Measurements from ENCODE around the gene ICA1.
"Not testable (repeated sequence)": the region's sequence is repeated elsewhere in the genome, so short reads cannot be mapped to it uniquely, and the experiment has no call there.

The ICA1 gene

DNA sequence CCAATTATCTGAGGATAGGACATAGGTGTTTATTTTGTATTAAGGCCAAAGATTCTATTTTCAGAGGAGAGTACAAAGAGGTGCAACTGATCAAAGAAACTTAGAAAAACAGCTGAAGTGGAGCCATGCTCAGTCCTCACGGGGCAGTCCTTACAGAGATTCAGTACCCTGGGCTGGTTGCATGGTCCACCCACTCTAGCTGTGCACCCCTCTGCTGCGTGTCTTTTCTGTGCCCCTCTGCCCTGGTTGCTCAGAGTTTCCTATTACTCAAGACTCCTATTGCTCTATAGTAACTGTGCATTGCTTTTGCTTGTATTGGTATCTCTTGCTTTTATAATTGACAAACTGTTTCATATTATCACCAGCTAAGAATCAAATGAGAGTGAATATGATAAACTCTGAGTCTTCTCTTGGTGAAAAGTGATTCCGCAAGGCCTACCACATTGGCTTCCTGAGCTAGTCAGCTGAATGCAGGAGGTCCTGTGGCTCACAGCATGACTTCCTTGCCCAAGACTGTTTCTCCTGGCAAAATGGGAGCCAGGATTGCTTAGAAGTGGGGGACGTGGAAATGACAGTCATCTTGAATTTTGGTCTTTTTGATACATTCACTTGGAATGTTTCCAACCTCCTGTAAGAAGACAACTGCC is 156.4 kb downstream of the ICA1 start:
- no peak for DNase-seq (ENCODE audit: low spot score)
- in situ Hi-C loops (cut with MboI; ENCODE audit: low pct_unique_long_range_greater_than_20kb, low sequenced_read_pairs, unreplicated experiment): no loop called here
- TF ChIP-seq, protein P1, sequence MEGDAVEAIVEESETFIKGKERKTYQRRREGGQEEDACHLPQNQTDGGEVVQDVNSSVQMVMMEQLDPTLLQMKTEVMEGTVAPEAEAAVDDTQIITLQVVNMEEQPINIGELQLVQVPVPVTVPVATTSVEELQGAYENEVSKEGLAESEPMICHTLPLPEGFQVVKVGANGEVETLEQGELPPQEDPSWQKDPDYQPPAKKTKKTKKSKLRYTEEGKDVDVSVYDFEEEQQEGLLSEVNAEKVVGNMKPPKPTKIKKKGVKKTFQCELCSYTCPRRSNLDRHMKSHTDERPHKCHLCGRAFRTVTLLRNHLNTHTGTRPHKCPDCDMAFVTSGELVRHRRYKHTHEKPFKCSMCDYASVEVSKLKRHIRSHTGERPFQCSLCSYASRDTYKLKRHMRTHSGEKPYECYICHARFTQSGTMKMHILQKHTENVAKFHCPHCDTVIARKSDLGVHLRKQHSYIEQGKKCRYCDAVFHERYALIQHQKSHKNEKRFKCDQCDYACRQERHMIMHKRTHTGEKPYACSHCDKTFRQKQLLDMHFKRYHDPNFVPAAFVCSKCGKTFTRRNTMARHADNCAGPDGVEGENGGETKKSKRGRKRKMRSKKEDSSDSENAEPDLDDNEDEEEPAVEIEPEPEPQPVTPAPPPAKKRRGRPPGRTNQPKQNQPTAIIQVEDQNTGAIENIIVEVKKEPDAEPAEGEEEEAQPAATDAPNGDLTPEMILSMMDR (IDR thresholded peaks at IDR 0.05; ENCODE audit: extremely low read depth, insufficient read depth, missing control alignments): no peak

DNA sequence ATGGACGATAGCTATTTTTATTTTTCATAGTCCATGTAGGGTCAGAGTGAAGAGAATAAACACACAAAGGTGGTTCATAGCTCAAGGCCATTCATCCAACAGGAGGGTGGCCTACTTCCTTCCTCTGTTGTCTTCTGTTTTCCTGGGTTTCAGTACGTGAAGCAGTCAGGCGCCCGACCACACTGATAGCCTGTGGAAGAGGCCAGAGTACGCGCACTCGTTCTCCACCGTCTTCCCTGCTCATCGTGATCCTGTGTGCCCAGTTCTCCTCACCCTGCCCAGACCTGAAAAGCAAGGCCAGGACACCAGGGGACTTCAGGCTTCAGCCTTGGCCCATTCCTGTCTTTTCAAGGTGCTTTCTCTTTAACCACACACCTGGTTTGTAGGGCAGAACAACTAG is 158.7 kb downstream of the ICA1 start:
- in situ Hi-C loops (cut with MboI; ENCODE audit: low pct_unique_long_range_greater_than_20kb, low sequenced_read_pairs, unreplicated experiment): no loop called here
- DNase-seq (ENCODE audit: low spot score): no peak
- TF ChIP-seq, protein P1 (IDR thresholded peaks at IDR 0.05; ENCODE audit: extremely low read depth, insufficient read depth, missing control alignments): no peak

DNA sequence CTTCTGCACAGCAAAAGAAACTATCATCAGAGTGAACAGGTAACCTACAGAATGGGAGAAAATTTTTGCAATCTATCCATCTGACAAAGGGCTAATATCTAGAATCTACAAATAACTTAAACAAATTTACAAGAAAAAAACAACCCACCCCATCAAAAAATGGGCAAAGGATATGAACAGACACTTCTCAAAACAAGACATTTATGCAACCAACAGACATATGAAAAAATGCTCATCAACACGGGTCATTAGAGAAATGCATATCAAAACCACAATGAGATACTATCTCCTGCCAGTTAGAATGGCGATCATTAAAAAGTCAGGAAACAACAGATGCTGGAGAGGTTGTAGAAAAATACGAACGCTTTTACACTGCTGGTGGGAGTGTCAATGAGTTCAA is 160.7 kb downstream of the ICA1 start:
- in situ Hi-C loops (cut with MboI; ENCODE audit: low pct_unique_long_range_greater_than_20kb, low sequenced_read_pairs, unreplicated experiment); DNase-seq (ENCODE audit: low spot score): not testable (repeated sequence)

DNA sequence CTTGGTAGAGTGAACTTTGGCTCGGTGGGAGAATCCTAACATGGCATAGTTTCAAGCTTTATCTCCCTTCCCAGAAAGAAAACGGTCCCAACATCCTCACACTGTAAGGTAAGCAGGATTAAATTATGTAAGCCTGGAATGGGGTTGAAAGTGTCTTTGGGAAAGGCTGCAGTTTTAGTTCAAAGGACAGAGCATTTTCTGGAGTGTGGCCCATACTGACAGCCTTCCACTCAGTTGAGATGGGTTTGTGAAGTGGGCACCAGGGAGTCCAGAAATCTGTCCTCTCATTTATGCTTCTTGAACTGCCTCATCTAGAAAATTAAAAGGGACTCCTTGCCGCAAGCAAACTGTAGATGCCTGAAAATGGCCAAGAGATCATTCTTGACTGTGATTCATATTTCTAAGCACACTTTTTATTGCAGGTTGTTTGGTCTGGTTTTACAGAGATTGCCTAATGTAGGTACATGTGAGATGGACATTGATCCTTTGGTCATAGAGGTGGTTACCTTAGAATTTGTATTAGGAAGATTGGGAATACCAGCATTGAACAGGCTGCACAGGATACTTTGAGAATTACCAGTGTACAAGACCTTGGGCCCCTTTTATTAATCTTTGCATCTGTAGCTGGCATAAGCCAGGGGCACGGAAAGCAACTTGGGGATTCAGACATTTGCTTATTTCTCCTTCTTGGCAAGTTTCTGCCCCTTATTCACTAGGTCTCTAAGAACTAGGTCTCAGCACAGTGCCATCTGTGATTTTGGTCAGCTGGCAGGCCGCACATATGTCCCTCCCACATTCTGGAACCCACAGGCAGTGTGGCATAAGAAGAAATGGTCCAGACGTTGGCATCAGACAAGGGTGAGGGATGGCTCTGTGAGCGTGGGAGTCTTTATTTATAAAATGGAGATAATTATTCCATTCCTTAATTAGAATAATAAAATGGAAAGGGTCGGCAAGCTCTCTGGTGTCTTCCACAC is 167.5 kb downstream of the ICA1 start:
- TF ChIP-seq, protein P1 (IDR thresholded peaks at IDR 0.05; ENCODE audit: extremely low read depth, insufficient read depth, missing control alignments): no peak
- no peak for DNase-seq (ENCODE audit: low spot score)
- in situ Hi-C loops (cut with MboI; ENCODE audit: low pct_unique_long_range_greater_than_20kb, low sequenced_read_pairs, unreplicated experiment): no loop called here

DNA sequence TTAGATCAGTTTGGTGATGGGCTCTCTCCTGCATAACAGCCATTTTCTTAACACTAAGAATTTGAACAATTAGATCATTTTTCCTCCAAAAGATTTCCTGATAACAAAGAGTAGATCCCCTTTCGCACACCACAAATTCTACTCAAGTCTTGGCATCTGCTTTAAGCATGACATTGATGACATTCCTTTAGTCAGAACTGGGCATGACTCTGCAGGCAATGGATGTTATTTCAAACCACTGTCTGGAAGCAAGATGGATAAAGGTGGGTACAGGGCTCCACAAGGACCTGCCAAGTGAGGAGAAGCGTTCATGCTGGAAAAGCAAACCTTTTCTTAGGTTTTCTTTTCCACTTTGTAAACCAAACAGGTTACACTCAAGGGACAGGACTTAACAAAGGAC is 169.8 kb downstream of the ICA1 start:
- TF ChIP-seq, protein P1 (IDR thresholded peaks at IDR 0.05; ENCODE audit: extremely low read depth, insufficient read depth, missing control alignments): no peak
- in situ Hi-C loops (cut with MboI; ENCODE audit: low pct_unique_long_range_greater_than_20kb, low sequenced_read_pairs, unreplicated experiment): no loop called here
- DNase-seq (ENCODE audit: low spot score): no peak

DNA sequence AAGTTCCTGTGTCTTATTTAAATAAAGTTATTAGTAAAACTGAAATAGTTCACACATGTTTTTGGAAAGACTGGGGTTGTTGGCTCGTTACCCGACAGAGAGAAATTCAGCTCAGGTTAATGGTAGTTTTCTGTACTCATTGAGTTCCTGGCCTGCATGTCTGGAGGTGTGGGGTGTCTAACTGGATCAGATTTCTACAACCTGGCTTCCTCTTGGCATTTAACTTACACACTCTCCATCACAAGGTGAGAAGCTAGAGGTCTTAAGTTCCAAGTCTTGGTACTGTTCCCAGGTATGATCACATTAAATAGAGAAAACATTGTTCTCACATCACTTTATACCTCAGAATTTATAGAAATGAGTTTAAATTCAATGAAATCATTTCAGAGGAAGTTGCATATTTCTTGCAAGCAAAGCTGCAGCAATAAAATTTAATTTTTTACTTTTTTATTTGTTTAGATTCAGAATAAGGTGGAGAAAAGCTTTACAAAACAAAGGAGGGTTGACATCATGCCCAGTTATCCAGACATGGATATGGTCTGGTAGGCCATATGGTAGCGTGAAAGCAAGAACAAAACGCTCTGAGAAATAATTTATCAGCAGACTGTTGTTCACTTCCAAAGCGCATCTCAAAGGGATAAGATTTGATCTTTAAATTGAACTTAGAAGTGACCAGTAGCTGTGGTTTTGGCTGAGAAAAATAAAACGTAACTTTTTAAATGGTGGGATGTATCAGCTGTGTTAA is 172.8 kb downstream of the ICA1 start:
- TF ChIP-seq, protein P1 (IDR thresholded peaks at IDR 0.05; ENCODE audit: extremely low read depth, insufficient read depth, missing control alignments): no peak
- no peak for DNase-seq (ENCODE audit: low spot score)
- in situ Hi-C loops (cut with MboI; ENCODE audit: low pct_unique_long_range_greater_than_20kb, low sequenced_read_pairs, unreplicated experiment): no loop called here
